HUES6 (cell line): ENCODE data around the gene NUDT8.

Experiments
- H3K27ac ChIP-seq: 2 replicates; pipeline ENCODE4 v1.7.0; 2013; ENCODE audit warnings: low read depth, mild to moderate bottlenecking, low read length, inconsistent platforms
- H3K27me3 ChIP-seq: 2 replicates; pipeline ENCODE4 v1.6.1; 2013; ENCODE audit warnings: low read length; ENCODE audit not compliant: control insufficient read depth, insufficient read depth
- H3K36me3 ChIP-seq: 2 replicates; pipeline ENCODE4 v1.6.1; 2013; ENCODE audit warnings: low read length; ENCODE audit not compliant: control insufficient read depth, insufficient read depth
- H3K4me1 ChIP-seq: 2 replicates; pipeline ENCODE4 v1.6.1; 2013; ENCODE audit warnings: low read length; ENCODE audit not compliant: control insufficient read depth, insufficient read depth
- H3K4me3 ChIP-seq: 2 replicates; pipeline ENCODE4 v1.5.1; 2013; ENCODE audit warnings: low read depth, low read length
- H3K9ac ChIP-seq: one replicate; pipeline ENCODE4 v1.6.1; 2013; ENCODE audit warnings: mild to moderate bottlenecking, low read length
- H3K9me3 ChIP-seq: 2 replicates; pipeline ENCODE4 v1.6.1; 2013; ENCODE audit warnings: low read depth, low read length; ENCODE audit not compliant: control insufficient read depth, insufficient read depth

Gene NUDT8

DNA sequence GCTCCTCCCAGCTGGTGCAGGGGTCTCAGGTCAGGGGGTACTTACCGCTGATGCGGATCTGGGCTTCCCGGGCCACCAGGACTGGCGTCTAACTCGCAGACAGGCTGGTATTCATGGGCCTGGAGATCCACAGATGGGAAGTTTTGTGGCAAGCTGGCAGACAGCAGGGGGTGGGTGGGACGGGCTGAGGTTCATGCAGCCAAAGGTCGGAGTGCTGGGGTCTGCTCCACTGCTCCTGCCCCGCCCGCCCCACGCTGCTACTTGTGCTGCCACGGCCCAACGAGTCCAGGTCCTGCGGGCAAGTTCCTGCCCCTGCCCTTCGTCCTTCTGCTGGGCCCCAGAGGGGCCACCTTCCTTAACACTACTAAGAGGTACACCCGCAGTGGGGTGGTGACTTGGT is 17.7 kb upstream of the NUDT8 start:
- H3K27ac ChIP-seq: no peak overlapping the region
- no peak overlapping the region for H3K4me3 ChIP-seq
- H3K9ac ChIP-seq: no peak overlapping the region
- no peaks in the 10 kb centered on the region for H3K9me3 ChIP-seq
- H3K36me3 ChIP-seq: no peaks in the 10 kb centered on the region
- H3K27me3 ChIP-seq: peaks cover 2% of the 10 kb centered on the region; the same call in 1 of the 2 replicates
- no peaks in the 10 kb centered on the region for H3K4me1 ChIP-seq

DNA sequence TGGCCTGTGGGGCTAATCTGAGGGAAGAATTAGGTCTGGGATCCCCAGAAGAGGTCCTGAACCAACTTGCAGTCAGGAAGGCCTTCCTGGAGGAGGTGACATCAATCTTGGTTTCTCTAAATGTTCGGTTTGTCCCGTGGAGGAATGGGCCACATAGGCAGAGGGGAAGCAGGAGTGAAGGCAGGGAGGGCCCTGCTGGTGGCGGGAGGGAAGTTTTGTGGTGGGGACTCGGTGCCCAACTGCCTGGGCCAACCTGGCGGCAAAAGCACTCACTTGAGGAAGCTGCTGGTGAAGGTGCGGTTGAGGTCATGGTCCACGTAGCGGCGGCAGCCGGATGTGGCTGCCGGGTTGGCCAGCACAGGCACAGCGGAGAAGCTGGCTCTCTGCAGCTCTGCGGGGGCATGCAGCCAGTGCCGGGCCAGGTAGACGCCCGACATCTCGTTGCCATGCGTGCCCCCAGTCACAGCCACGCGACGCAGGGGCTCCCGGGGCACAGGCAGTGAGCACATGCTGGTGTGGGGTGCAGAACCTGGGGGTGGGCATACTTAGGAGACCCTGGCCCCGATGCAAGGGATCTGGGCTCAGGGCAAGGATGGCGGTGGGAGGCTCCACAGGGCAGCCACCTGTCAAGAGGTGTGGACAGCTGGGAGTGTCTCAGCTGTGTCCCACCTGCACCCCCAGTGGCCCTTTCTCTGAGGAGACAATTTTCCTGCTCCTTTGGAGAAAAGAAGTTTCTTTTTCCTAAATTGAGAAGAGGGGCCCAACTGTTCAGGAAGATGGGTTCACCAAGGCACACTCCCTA is 17.0 kb upstream of the NUDT8 start:
- H3K4me1 ChIP-seq: no peaks in the 10 kb centered on the region
- H3K36me3 ChIP-seq: no peaks in the 10 kb centered on the region
- no peaks in the 10 kb centered on the region for H3K9me3 ChIP-seq
- no peak overlapping the region for H3K27ac ChIP-seq
- H3K9ac ChIP-seq: no peak overlapping the region
- H3K27me3 ChIP-seq: peaks cover 9% of the 10 kb centered on the region; the same call in 1 of the 2 replicates
- H3K4me3 ChIP-seq: no peak overlapping the region

DNA sequence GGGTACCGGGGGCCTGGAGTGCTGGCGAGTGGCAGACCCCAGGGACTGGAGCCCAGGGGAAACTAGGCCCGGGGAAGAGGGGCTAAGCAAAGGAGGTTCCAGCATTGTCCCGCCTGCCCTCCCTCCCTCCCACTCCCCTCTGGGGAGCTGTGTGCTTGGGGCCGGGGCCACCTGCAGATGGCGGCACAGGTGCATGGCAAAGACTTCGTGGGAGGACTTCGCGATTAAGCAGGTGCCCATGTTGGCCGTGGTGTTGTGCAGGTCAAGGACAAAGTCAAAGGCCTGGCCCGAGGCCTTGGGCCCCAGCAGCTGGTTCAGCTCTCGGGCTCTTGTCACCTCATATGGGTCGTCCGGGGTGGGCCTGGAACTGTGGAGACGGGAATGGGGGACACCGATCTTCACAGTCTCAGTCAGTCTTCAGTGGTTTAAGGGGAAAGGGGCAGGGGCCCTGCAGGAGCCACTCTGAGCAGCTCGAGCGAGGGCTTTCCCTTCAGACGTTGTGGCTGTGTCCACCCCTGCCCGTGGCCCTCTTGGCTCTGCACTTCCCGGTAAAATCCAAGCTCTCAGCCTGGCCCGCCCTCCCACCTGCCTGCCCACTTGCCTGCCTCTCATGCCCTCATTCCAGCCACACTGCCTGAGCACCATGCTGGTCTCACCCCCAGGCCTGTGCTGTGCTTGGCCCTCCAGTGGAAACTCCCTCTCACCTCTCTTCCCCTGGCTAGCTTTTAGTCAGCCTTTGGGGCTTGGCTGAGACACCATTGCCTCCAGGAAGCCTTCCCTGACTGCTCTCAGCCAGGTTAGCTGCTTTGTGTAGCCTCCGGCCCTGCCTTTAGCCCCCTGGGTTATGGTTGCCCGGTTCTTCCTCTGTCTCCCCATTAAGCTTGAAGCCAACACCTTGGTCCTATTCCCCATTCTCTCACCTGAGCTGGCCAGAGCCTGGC is 16.1 kb upstream of the NUDT8 start:
- no peaks in the 10 kb centered on the region for H3K36me3 ChIP-seq
- no peaks in the 10 kb centered on the region for H3K4me1 ChIP-seq
- peaks cover 17% of the 10 kb centered on the region for H3K27me3 ChIP-seq
- H3K27ac ChIP-seq: no peak overlapping the region
- no peak overlapping the region for H3K9ac ChIP-seq
- no peaks in the 10 kb centered on the region for H3K9me3 ChIP-seq
- no peak overlapping the region for H3K4me3 ChIP-seq

GRCh38 chr11:67644472-67645418 is 15.0 kb upstream of the NUDT8 start:
- no peak overlapping the region for H3K4me3 ChIP-seq
- no peaks in the 10 kb centered on the region for H3K9me3 ChIP-seq
- H3K36me3 ChIP-seq: no peaks in the 10 kb centered on the region
- H3K27me3 ChIP-seq: peaks cover 27% of the 10 kb centered on the region
- no peak overlapping the region for H3K9ac ChIP-seq
- no peaks in the 10 kb centered on the region for H3K4me1 ChIP-seq
- no peak overlapping the region for H3K27ac ChIP-seq

GRCh38 chr11:67644042-67644441 is 14.3 kb upstream of the NUDT8 start:
- Histone ChIP-seq H3K9ac (no peak overlapping the region), H3K27ac (no peak overlapping the region), H3K36me3 (no peaks in the 10 kb centered on the region), H3K27me3 (peaks cover 34% of the 10 kb centered on the region), H3K4me1 (no peaks in the 10 kb centered on the region), H3K9me3 (no peaks in the 10 kb centered on the region), H3K4me3 (no peak overlapping the region)

GRCh38 chr11:67642173-67643120 is 12.7 kb upstream of the NUDT8 start:
- H3K27ac ChIP-seq: no peak overlapping the region
- H3K4me1 ChIP-seq: no peaks in the 10 kb centered on the region
- H3K27me3 ChIP-seq: peaks cover 40% of the 10 kb centered on the region
- H3K9me3 ChIP-seq: no peaks in the 10 kb centered on the region
- H3K36me3 ChIP-seq: no peaks in the 10 kb centered on the region
- H3K9ac ChIP-seq: no peak overlapping the region
- H3K4me3 ChIP-seq: no peak overlapping the region

GRCh38 chr11:67641338-67642172 is 11.8 kb upstream of the NUDT8 start:
- no peaks in the 10 kb centered on the region for H3K4me1 ChIP-seq
- H3K36me3 ChIP-seq: no peaks in the 10 kb centered on the region
- peaks cover 40% of the 10 kb centered on the region for H3K27me3 ChIP-seq
- no peaks in the 10 kb centered on the region for H3K9me3 ChIP-seq
- H3K9ac ChIP-seq: no peak overlapping the region
- H3K27ac ChIP-seq: no peak overlapping the region
- H3K4me3 ChIP-seq: no peak overlapping the region

- H3K27ac ChIP-seq: no peak overlapping the region
- no peaks in the 10 kb centered on the region for H3K4me1 ChIP-seq
- H3K36me3 ChIP-seq: no peaks in the 10 kb centered on the region
- H3K9ac ChIP-seq: no peak overlapping the region
- H3K4me3 ChIP-seq: no peak overlapping the region
- peaks cover 40% of the 10 kb centered on the region for H3K27me3 ChIP-seq
- H3K9me3 ChIP-seq: no peaks in the 10 kb centered on the region
Measured at GRCh38 chr11:67640758-67641337, 11.1 kb upstream of the NUDT8 start.

DNA sequence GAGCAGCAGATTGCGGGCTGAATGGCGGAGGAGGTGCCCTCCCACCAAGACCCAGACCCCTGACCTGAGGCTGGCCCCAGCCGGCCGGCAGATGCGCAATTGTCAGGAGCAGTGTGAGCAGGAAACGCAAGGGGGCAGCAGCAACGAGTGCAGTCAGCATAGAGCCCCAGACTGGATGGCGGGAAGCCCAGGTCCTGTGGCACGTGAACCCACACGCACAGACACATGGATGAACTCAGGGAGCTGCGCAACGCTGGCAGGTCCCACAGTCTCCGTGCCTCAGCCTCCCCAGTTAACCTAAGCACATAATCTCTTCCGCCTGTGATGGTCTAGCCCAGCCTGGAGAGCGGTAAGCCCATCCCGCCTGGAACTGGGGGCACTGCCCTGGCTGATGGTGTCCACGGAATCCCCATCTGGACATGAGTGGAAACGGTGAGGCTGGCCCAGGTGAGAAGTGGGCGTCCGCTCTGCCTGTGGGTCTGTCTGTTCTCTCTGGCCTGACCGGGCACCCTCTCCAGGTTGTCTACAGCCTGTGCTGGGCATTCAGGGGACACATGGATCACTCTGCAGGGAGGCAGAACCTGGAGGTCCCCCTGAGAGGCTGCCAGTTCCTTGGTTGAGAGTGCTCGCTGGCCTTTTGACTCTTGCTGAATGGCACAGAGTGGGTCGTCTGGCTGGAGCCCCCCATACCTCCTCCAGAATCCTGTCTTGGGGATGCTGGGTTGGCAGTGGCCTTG is 10.5 kb upstream of the NUDT8 start:
- H3K9me3 ChIP-seq: no peaks in the 10 kb centered on the region
- no peak overlapping the region for H3K4me3 ChIP-seq
- no peak overlapping the region for H3K27ac ChIP-seq
- no peak overlapping the region for H3K9ac ChIP-seq
- H3K36me3 ChIP-seq: no peaks in the 10 kb centered on the region
- H3K27me3 ChIP-seq: peaks cover 40% of the 10 kb centered on the region
- H3K4me1 ChIP-seq: no peaks in the 10 kb centered on the region
